Measurements from ENCODE around the gene ATP2A3. TPM values are rescaled to one million over a fixed set of nuclear protein-coding genes. Genes with fewer than 3 reads are reported as not detected.

Gene ATP2A3
- total RNA-seq, 1 experiment from 2014 or later, result 13.3 TPM

- H2BK15ac ChIP-seq (ENCODE audit: low read depth, low read length), result no peak overlapping the region
- no peak overlapping the region for H4K8ac ChIP-seq (replicated peaks; ENCODE audit: insufficient read length, low read depth, low read length)
- H2AK5ac ChIP-seq (ENCODE audit: insufficient read length, low read length), result no peak overlapping the region
- no peak overlapping the region for H3T11ph ChIP-seq (ENCODE audit: low read length)
- H3K79me2 ChIP-seq (ENCODE audit: insufficient read depth, low read length), result no peaks in the 10 kb centered on the region
- no peak for DNase-seq
- H3K18ac ChIP-seq (ENCODE audit: insufficient read length, low read depth, low read length), result no peak overlapping the region
- H3K14ac ChIP-seq (ENCODE audit: insufficient read depth, low read length), result no peak overlapping the region
- H2BK20ac ChIP-seq (ENCODE audit: low read depth, low read length, poor library complexity, severe bottlenecking), result no peak overlapping the region
- no peak overlapping the region for H2BK12ac ChIP-seq (ENCODE audit: insufficient read length, low read depth, low read length)
- no peak overlapping the region for H2AFZ ChIP-seq (ENCODE audit: low read length)
- H3K36me3 Mint-ChIP-seq (ENCODE audit: insufficient read depth in 1 of 3, low read depth in 3 of 3), result peaks cover 0 to 7% (median 0%) of the 10 kb centered on the region in 3 experiments; a peak in 3 of 7 replicates
- no peaks in the 10 kb centered on the region for H3K9me3 ChIP-seq (ENCODE audit: control insufficient read depth, low read depth, low read length)
- no peak overlapping the region for H3K9ac ChIP-seq (ENCODE audit: extremely low read depth, insufficient read length, low read length)
- no peak overlapping the region for H2BK5ac ChIP-seq (ENCODE audit: insufficient read length, low read length)
- no peaks in the 10 kb centered on the region for H4K20me1 ChIP-seq (ENCODE audit: control insufficient read depth, insufficient read depth, insufficient read length)
- H3K9me3 Mint-ChIP-seq, result no peaks in the 10 kb centered on the region
- peaks cover 12% of the 10 kb centered on the region for H3K27me3 Mint-ChIP-seq (ENCODE audit: low read depth)
- no peaks in the 10 kb centered on the region for H3K79me1 ChIP-seq (ENCODE audit: insufficient read depth, low read depth, low read length, poor library complexity, severe bottlenecking)
- no peak overlapping the region for H3K4ac ChIP-seq (ENCODE audit: low read depth, low read length)
- WGBS (ENCODE audit: extremely low coverage, insufficient read length, low lambda C conversion rate), result no CpG with 5 or more reads among the region's 17 CpGs
- H3K4me3 Mint-ChIP-seq, result no peak overlapping the region; a peak in 1 of 5 replicates
- no peak overlapping the region for H4K91ac ChIP-seq (ENCODE audit: insufficient read length, low read depth, low read length)
- H3K23me2 ChIP-seq (ENCODE audit: insufficient read length, low read depth, low read length, poor library complexity, severe bottlenecking), result peaks cover 6% of the 10 kb centered on the region
- H3K27ac Mint-ChIP-seq, result peak overlapping the region in 1 of 3 experiments; percentile 88; a peak in 2 of 7 replicates
- H3K4me2 ChIP-seq (ENCODE audit: insufficient read depth, insufficient read length, low read length), result no peak overlapping the region
- H3K27me3 ChIP-seq (ENCODE audit: insufficient read depth, low read length), result no peaks in the 10 kb centered on the region; the same call in 1 of the 2 replicates
- H3K27ac ChIP-seq (ENCODE audit: insufficient read length, low read depth, low read length), result no peak overlapping the region
- peaks cover 2% of the 10 kb centered on the region; the same call in 1 of the 2 replicates for H3K4me1 ChIP-seq (ENCODE audit: insufficient read depth, low read length)
- H3K56ac ChIP-seq (ENCODE audit: insufficient read length, low read depth, low read length), result no peak overlapping the region
- H3K4me1 Mint-ChIP-seq, result peaks cover 29 to 52% of the 10 kb centered on the region in 2 experiments
- no peak overlapping the region for H4K5ac ChIP-seq (ENCODE audit: insufficient read length, low read depth, low read length)
- H3K23ac ChIP-seq (ENCODE audit: insufficient read length, low read depth, low read length), result no peak overlapping the region
- no peak for TF ChIP-seq CTCF (conservative IDR thresholded peaks at IDR 0.05)
- no peak overlapping the region for H2BK120ac ChIP-seq (ENCODE audit: low read depth, low read length, poor library complexity, severe bottlenecking)
Observed at GRCh38 chr17:3889325-3890012, 74.8 kb downstream of the ATP2A3 start.

Data from H9 (cell line).